Measurements from ENCODE around the gene CPVL. TPM values are rescaled to one million over a fixed set of nuclear protein-coding genes. Genes with fewer than 3 reads are reported as not detected.

CPVL gene
- total and polyA plus RNA-seq, 4 donors = 6.0 to 39.0 (median 12.9) TPM

GRCh38 chr7:28957751-28958234, 188.5 kb downstream of the CPVL start:
- peaks cover 0 to 3% (median 0%) of the 10 kb centered on the region in 4 donors for H3K27me3 ChIP-seq (ENCODE audit: control insufficient read depth in 4 of 4, insufficient read depth in 4 of 4, low read length in 3 of 4)
- H3K27ac ChIP-seq (ENCODE audit: low read depth in 1 of 2, low read length in 2 of 2) = peak overlapping the region in 1 of 2 donors; percentile 20
- TF ChIP-seq SP1 (IDR thresholded peaks at IDR 0.05) (no peak), FOXA2 (IDR thresholded peaks at IDR 0.05) (no peak), GABPA (IDR thresholded peaks at IDR 0.05 in 1 of 2, conservative IDR thresholded peaks at IDR 0.05 in 1 of 2) (no peak), MAX (IDR thresholded peaks at IDR 0.05) (no peak), HNF4A (conservative IDR thresholded peaks at IDR 0.05) (no peak), RAD21 (IDR thresholded peaks at IDR 0.05) (no peak), EGR1 (IDR thresholded peaks at IDR 0.05; ENCODE audit: low read depth in 2 of 2) (no peak), TAF1 (conservative IDR thresholded peaks at IDR 0.05) (no peak), FOXA1 (IDR thresholded peaks at IDR 0.05) (no peak)
- DNase-seq (ENCODE audit: low spot score) = no peak
- H3K9me3 ChIP-seq (ENCODE audit: control insufficient read depth in 4 of 4, low read length in 3 of 4) = peaks cover 0 to 14% (median 0%) of the 10 kb centered on the region in 4 donors
- 6% methylated on average over 47 of the region's 47 CpGs for WGBS
- no peaks in the 10 kb centered on the region for H3K36me3 ChIP-seq (ENCODE audit: control insufficient read depth in 4 of 4, insufficient read depth in 3 of 4, low read depth in 1 of 4, low read length in 3 of 4)
- H3K4me1 ChIP-seq (ENCODE audit: control insufficient read depth in 4 of 4, insufficient read depth in 4 of 4, low read length in 3 of 4) = peaks cover 12 to 30% (median 22%) of the 10 kb centered on the region in 4 donors
- H3K9ac ChIP-seq (ENCODE audit: low read depth in 1 of 2, low read length in 2 of 2) = no peak overlapping the region
- H3K4me3 ChIP-seq (ENCODE audit: low read depth in 1 of 3, low read length in 3 of 3) = peak overlapping the region in 2 of 3 donors; percentile 41 to 47

- Histone ChIP-seq H3K4me1 (ENCODE audit: control insufficient read depth in 4 of 4, insufficient read depth in 4 of 4, low read length in 3 of 4) (peaks cover 12 to 30% (median 22%) of the 10 kb centered on the region in 4 donors), H3K27ac (ENCODE audit: low read depth in 1 of 2, low read length in 2 of 2) (no peak overlapping the region), H3K9ac (ENCODE audit: low read depth in 1 of 2, low read length in 2 of 2) (no peak overlapping the region), H3K27me3 (ENCODE audit: control insufficient read depth in 4 of 4, insufficient read depth in 4 of 4, low read length in 3 of 4) (peaks cover 0 to 3% (median 0%) of the 10 kb centered on the region in 4 donors), H3K36me3 (ENCODE audit: control insufficient read depth in 4 of 4, insufficient read depth in 3 of 4, low read depth in 1 of 4, low read length in 3 of 4) (no peaks in the 10 kb centered on the region), H3K4me3 (ENCODE audit: low read depth in 1 of 3, low read length in 3 of 3) (peak overlapping the region; percentile 22 to 61 (median 42)), H3K9me3 (ENCODE audit: control insufficient read depth in 4 of 4, low read length in 3 of 4) (peaks cover 0 to 14% (median 0%) of the 10 kb centered on the region in 4 donors)
- no peak for DNase-seq (ENCODE audit: low spot score)
- TF ChIP-seq YY1 (IDR thresholded peaks at IDR 0.05) (no peak), SP1 (IDR thresholded peaks at IDR 0.05) (no peak), MAX (IDR thresholded peaks at IDR 0.05) (no peak), GABPA (IDR thresholded peaks at IDR 0.05 in 1 of 2, conservative IDR thresholded peaks at IDR 0.05 in 1 of 2) (no peak), EGR1 (IDR thresholded peaks at IDR 0.05; ENCODE audit: low read depth in 2 of 2) (no peak), TAF1 (conservative IDR thresholded peaks at IDR 0.05) (no peak), FOXA2 (IDR thresholded peaks at IDR 0.05) (no peak), RAD21 (IDR thresholded peaks at IDR 0.05) (no peak), HNF4A (conservative IDR thresholded peaks at IDR 0.05) (no peak), CTCF (IDR thresholded peaks at IDR 0.05; ENCODE audit: low read depth, low read length, missing input control) (no peak), JUND (IDR thresholded peaks at IDR 0.05) (no peak), REST (IDR thresholded peaks at IDR 0.05) (no peak), HNF4G (IDR thresholded peaks at IDR 0.05) (no peak), FOXA1 (IDR thresholded peaks at IDR 0.05) (no peak), RXRA (IDR thresholded peaks at IDR 0.05) (no peak), NR2F2 (IDR thresholded peaks at IDR 0.05) (no peak), ATF3 (IDR thresholded peaks at IDR 0.05) (no peak), ZBTB33 (IDR thresholded peaks at IDR 0.05) (no peak)
- 7% methylated on average over 59 of the region's 59 CpGs for WGBS
Observed at GRCh38 chr7:28957064-28957750, 189.1 kb downstream of the CPVL start.
